Panc1 (cell line): ENCODE data around the gene STMP1. TPM values are rescaled to one million over a fixed set of nuclear protein-coding genes. Genes with fewer than 3 reads are reported as not detected.

ENCODE experiments used
- ATAC-seq: fragments of 200-7000 bp; cut with Tn5 transposase; 2 replicates; pipeline ENCODE4 v1.9.1; 2020; ENCODE audit warnings: mild to moderate bottlenecking, moderate library complexity
- BruUV-seq: library from RNA; stranded (reverse); fragments of 400-500 nt; replicated peaks from 2 replicates; lab custom pipeline; 2021; lab: Mats Ljungman, UMichigan
- CTCF ChIA-PET: fragments of 300-600 bp; sonication (Branson Sonifier 250); formaldehyde crosslinking; loops from one replicate; lab custom pipeline; 2022; ENCODE audit warnings: antibody characterized with exemption; lab: Charles Lee
- POLR2A ChIA-PET: fragments of 300-600 bp; sonication (Branson Sonifier 250); formaldehyde crosslinking; loops from one replicate; lab custom pipeline; 2022; ENCODE audit warnings: antibody characterized with exemption; lab: Charles Lee
- DNase-seq: peaks from one replicate; pipeline ENCODE4 v3.0.0-alpha.2; 2010; ENCODE audit warnings: low read depth, low spot score
- H3K27ac ChIP-seq: 2 replicates; pipeline ENCODE4 v1.5.1; 2011; ENCODE audit warnings: mild to moderate bottlenecking, low read length, inconsistent platforms
- H3K27me3 ChIP-seq: fragments of 200-500 bp; sonication (Bioruptor generic); 2 replicates; pipeline ENCODE4 v1.6.0; 2014; ENCODE audit warnings: low read length, inconsistent platforms; ENCODE audit not compliant: control insufficient read depth, insufficient read depth
- H3K36me3 ChIP-seq: fragments of 200-500 bp; sonication (Bioruptor generic); 2 replicates; pipeline ENCODE4 v1.5.1; 2014; ENCODE audit warnings: inconsistent platforms, mild to moderate bottlenecking, low read length, moderate library complexity; ENCODE audit not compliant: control insufficient read depth, insufficient read depth
- H3K4me1 ChIP-seq: 2 replicates; pipeline ENCODE4 v1.5.1; 2011; ENCODE audit warnings: inconsistent platforms, mild to moderate bottlenecking, low read length, moderate library complexity; ENCODE audit not compliant: control insufficient read depth, insufficient read depth
- H3K4me3 ChIP-seq, 2 experiments: 2 replicates each; pipeline ENCODE4 v1.5.1; 2011 to 2012; ENCODE audit warnings: low read depth in 2 of 2, low read length in 2 of 2, mild to moderate bottlenecking in 2 of 2, inconsistent platforms in 1 of 2, moderate library complexity in 1 of 2
- H3K9me3 ChIP-seq: fragments of 200-500 bp; sonication (Bioruptor generic); 2 replicates; pipeline ENCODE4 v1.5.1; 2014; ENCODE audit warnings: low read depth, mild to moderate bottlenecking, inconsistent platforms, low read length, moderate library complexity; ENCODE audit not compliant: control insufficient read depth, insufficient read depth
- POLR2AphosphoS5 ChIP-seq: IDR thresholded peaks from 2 replicates; pipeline ENCODE4 v1.6.1; 2012; ENCODE audit warnings: mild to moderate bottlenecking, low read depth, low read length, moderate library complexity
- SIN3A ChIP-seq: IDR thresholded peaks from 2 replicates; pipeline ENCODE4 v1.6.1; 2012; ENCODE audit warnings: low read depth, mild to moderate bottlenecking, low read length, moderate library complexity, borderline replicate concordance; ENCODE audit not compliant: insufficient read depth
- TCF7L2 ChIP-seq: IDR thresholded peaks from 2 replicates; pipeline ENCODE4 v1.6.1; 2011; ENCODE audit warnings: mild to moderate bottlenecking, low read depth, low read length, inconsistent platforms
- in situ Hi-C: cut with HindIII; loops from 2 replicates; pipeline ENCODE4 v1.10.0; 2016; ENCODE audit warnings: low sequenced_read_pairs, low pct_unique_long_range_greater_than_20kb
- intact Hi-C: fragments of 100-400 bp; cut with micrococcal nuclease; formaldehyde crosslinking; loops from one replicate; pipeline ENCODE4 v1.10.0; 2022; ENCODE audit not compliant: unreplicated experiment
- total RNA-seq: library from RNA; stranded (reverse); gene quantifications from one replicate; pipeline ENCODE4 v1.2.1, GENCODE V29; 2021; ENCODE audit not compliant: unreplicated experiment
- TF ChIP-seq, protein P1 (sequence below), 2 experiments: IDR thresholded peaks; 2 replicates each; pipeline ENCODE4 v1.6.1; 2011 to 2012; ENCODE audit warnings: low read depth in 2 of 2, control low read depth in 1 of 2, low read length in 1 of 2, mild to moderate bottlenecking in 1 of 2, moderate library complexity in 1 of 2; ENCODE audit not compliant: insufficient read depth in 1 of 2
- TF ChIP-seq, protein P2 (sequence below): fragments of 450-650 bp; IDR thresholded peaks from 2 replicates; pipeline ENCODE4 v1.5.1; 2017; ENCODE audit warnings: mild to moderate bottlenecking

The STMP1 gene
- total RNA-seq, 1 experiment from 2014 or later = 29.5 TPM

DNA sequence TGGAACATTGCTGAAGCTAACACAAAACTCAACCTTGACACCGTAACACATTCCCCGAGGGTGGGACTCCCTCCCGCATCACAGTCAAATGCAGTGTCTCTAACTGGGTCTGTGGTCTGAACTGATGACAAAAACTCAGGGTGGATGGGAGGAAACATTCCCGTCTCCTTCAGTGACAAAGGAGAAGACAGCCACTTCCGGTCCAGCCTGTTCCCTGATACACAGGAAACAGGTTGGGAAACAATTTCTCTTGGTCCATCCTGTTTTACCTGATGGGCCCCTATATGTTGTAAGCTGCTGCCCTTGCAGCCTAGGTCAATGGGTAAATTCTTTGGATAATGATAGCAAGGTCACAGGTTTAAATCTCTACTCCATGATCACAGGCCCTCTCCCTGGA is 45.3 kb downstream of the STMP1 start:
- CTCF ChIA-PET = no interaction called here
- no TSS peak for BruUV-seq

DNA sequence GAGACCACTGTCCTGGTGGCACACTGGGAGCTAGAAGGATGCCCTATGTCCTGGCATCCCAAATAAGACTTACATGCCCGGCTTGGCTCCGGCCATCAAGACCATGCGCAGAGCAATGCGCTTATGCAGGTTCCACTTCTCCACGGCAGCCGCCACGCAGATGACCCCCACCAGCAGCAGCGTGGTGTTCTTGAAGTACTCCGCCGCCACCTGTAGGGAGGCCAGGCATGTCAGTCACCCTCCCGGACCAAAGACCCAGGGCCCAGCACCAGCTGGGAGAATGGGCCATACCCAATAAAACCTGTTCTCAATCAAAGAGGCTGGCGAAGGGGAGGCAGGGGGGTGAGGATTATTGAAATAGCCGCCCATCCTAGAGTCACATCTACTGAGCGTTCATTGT is 45.7 kb downstream of the STMP1 start:
- no TSS peak for BruUV-seq
- Histone ChIP-seq H3K4me1 (no peaks in the 10 kb centered on the region), H3K9me3 (no peaks in the 10 kb centered on the region), H3K27ac (no peak overlapping the region), H3K27me3 (no peaks in the 10 kb centered on the region), H3K36me3 (no peaks in the 10 kb centered on the region), H3K4me3 (no peak overlapping the region)
- in situ Hi-C loops = no loop called here
- ATAC-seq = no peak
- intact Hi-C loops = no loop called here
- TF ChIP-seq, protein P1, sequence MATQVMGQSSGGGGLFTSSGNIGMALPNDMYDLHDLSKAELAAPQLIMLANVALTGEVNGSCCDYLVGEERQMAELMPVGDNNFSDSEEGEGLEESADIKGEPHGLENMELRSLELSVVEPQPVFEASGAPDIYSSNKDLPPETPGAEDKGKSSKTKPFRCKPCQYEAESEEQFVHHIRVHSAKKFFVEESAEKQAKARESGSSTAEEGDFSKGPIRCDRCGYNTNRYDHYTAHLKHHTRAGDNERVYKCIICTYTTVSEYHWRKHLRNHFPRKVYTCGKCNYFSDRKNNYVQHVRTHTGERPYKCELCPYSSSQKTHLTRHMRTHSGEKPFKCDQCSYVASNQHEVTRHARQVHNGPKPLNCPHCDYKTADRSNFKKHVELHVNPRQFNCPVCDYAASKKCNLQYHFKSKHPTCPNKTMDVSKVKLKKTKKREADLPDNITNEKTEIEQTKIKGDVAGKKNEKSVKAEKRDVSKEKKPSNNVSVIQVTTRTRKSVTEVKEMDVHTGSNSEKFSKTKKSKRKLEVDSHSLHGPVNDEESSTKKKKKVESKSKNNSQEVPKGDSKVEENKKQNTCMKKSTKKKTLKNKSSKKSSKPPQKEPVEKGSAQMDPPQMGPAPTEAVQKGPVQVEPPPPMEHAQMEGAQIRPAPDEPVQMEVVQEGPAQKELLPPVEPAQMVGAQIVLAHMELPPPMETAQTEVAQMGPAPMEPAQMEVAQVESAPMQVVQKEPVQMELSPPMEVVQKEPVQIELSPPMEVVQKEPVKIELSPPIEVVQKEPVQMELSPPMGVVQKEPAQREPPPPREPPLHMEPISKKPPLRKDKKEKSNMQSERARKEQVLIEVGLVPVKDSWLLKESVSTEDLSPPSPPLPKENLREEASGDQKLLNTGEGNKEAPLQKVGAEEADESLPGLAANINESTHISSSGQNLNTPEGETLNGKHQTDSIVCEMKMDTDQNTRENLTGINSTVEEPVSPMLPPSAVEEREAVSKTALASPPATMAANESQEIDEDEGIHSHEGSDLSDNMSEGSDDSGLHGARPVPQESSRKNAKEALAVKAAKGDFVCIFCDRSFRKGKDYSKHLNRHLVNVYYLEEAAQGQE (IDR thresholded peaks at IDR 0.05; ENCODE audit: insufficient read depth in 1 of 2, low read depth in 2 of 2, low read length in 1 of 2) = no peak
- no peak for TF ChIP-seq POLR2AphosphoS5
- no peak for TF ChIP-seq TCF7L2
- TF ChIP-seq, protein P2, sequence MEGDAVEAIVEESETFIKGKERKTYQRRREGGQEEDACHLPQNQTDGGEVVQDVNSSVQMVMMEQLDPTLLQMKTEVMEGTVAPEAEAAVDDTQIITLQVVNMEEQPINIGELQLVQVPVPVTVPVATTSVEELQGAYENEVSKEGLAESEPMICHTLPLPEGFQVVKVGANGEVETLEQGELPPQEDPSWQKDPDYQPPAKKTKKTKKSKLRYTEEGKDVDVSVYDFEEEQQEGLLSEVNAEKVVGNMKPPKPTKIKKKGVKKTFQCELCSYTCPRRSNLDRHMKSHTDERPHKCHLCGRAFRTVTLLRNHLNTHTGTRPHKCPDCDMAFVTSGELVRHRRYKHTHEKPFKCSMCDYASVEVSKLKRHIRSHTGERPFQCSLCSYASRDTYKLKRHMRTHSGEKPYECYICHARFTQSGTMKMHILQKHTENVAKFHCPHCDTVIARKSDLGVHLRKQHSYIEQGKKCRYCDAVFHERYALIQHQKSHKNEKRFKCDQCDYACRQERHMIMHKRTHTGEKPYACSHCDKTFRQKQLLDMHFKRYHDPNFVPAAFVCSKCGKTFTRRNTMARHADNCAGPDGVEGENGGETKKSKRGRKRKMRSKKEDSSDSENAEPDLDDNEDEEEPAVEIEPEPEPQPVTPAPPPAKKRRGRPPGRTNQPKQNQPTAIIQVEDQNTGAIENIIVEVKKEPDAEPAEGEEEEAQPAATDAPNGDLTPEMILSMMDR = no peak
- no peak for TF ChIP-seq SIN3A
- CTCF ChIA-PET = no interaction called here
- POLR2A ChIA-PET = no interaction called here
- DNase-seq = no peak

More for the DNA sequence above, 45.3 kb downstream of the STMP1 start:
- Histone ChIP-seq H3K36me3 (no peaks in the 10 kb centered on the region), H3K4me1 (no peaks in the 10 kb centered on the region), H3K27ac (no peak overlapping the region), H3K4me3 (no peak overlapping the region), H3K9me3 (no peaks in the 10 kb centered on the region), H3K27me3 (no peaks in the 10 kb centered on the region)
- POLR2A ChIA-PET = no interaction called here
- intact Hi-C loops = no loop called here
- no peak for DNase-seq
- no peak for ATAC-seq
- TF ChIP-seq, protein P1 (IDR thresholded peaks at IDR 0.05; ENCODE audit: insufficient read depth in 1 of 2, low read depth in 2 of 2, low read length in 1 of 2) = no peak
- TF ChIP-seq POLR2AphosphoS5 = no peak
- no peak for TF ChIP-seq TCF7L2
- TF ChIP-seq, protein P2 = no peak
- in situ Hi-C loops = no loop called here
